SK-N-SH treated with all-trans-retinoic acid at 6 μM for 48 hours (cell line): ENCODE measurements around the gene LARP4B.

Experiments
- ISL1 ChIP-seq: fragments of 250-450 bp; sonication (Bioruptor Pico); IDR thresholded peaks from 2 replicates; pipeline ENCODE4 v2.1.2; 2022; ENCODE audit warnings: mild to moderate bottlenecking, moderate library complexity
- PPARA ChIP-seq: fragments of 250-450 bp; sonication (Bioruptor Pico); IDR thresholded peaks from 2 replicates; pipeline ENCODE4 v1.5.0; 2020; ENCODE audit warnings: mild to moderate bottlenecking, borderline replicate concordance
- RARB ChIP-seq: fragments of 250-450 bp; sonication (Bioruptor Pico); IDR thresholded peaks from 2 replicates; pipeline ENCODE4 v1.8.0; 2021; ENCODE audit warnings: mild to moderate bottlenecking, moderate library complexity
- TCF4 ChIP-seq: fragments of 250-450 bp; sonication (Bioruptor Pico); IDR thresholded peaks from 2 replicates; pipeline ENCODE4 v1.8.0; 2021; ENCODE audit warnings: mild to moderate bottlenecking, moderate library complexity, borderline replicate concordance
- ZFP30 ChIP-seq: fragments of 450-650 bp; formaldehyde crosslinking; IDR thresholded peaks from 2 replicates; pipeline ENCODE4 v1.5.0; 2022; ENCODE audit warnings: mild to moderate bottlenecking, moderate library complexity
- ZNF565 ChIP-seq: fragments of 450-650 bp; formaldehyde crosslinking; conservative IDR thresholded peaks from 2 replicates; pipeline ENCODE4 v1.5.0; 2020; ENCODE audit warnings: low read depth, mild to moderate bottlenecking, moderate library complexity
- TF ChIP-seq, protein P1 (sequence below): fragments of 250-450 bp; sonication (Bioruptor Pico); IDR thresholded peaks from 2 replicates; pipeline ENCODE4 v1.5.0; 2020; ENCODE audit warnings: mild to moderate bottlenecking, moderate library complexity
- TF ChIP-seq, protein P2 (sequence below): fragments of 250-450 bp; sonication (Bioruptor Pico); IDR thresholded peaks from 2 replicates; pipeline ENCODE4 v1.8.0; 2020; ENCODE audit warnings: mild to moderate bottlenecking, moderate library complexity, borderline replicate concordance
- TF ChIP-seq, protein P3 (sequence below): fragments of 250-450 bp; sonication (Bioruptor Pico); IDR thresholded peaks from 2 replicates; pipeline ENCODE4 v1.5.1; 2020; ENCODE audit warnings: low read depth, mild to moderate bottlenecking, moderate library complexity
- TF ChIP-seq, protein P4 (sequence below): fragments of 250-450 bp; sonication (Bioruptor Pico); IDR thresholded peaks from 2 replicates; pipeline ENCODE4 v1.5.1; 2021; ENCODE audit warnings: mild to moderate bottlenecking, moderate library complexity

DNA sequence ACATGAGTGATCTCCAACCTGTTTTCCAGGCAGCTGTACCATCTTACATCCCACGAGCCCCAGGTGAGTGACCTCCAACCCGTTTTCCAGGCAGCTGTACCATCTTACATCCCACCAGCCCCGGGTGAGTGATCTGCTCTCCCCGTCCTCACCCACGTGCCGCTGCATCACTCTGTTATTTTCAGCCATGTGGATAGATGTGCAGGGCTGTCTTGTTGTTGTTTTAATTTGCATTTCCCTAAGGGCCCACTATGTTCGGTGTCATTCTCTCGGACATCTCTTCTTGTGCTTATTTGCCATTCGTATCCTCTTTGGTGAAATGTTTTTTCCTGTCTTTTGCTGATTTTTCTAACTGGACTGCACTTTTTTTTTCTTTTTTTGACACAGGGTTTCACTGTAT is 17.9 kb upstream of the LARP4B start:
- TF ChIP-seq, protein P1, sequence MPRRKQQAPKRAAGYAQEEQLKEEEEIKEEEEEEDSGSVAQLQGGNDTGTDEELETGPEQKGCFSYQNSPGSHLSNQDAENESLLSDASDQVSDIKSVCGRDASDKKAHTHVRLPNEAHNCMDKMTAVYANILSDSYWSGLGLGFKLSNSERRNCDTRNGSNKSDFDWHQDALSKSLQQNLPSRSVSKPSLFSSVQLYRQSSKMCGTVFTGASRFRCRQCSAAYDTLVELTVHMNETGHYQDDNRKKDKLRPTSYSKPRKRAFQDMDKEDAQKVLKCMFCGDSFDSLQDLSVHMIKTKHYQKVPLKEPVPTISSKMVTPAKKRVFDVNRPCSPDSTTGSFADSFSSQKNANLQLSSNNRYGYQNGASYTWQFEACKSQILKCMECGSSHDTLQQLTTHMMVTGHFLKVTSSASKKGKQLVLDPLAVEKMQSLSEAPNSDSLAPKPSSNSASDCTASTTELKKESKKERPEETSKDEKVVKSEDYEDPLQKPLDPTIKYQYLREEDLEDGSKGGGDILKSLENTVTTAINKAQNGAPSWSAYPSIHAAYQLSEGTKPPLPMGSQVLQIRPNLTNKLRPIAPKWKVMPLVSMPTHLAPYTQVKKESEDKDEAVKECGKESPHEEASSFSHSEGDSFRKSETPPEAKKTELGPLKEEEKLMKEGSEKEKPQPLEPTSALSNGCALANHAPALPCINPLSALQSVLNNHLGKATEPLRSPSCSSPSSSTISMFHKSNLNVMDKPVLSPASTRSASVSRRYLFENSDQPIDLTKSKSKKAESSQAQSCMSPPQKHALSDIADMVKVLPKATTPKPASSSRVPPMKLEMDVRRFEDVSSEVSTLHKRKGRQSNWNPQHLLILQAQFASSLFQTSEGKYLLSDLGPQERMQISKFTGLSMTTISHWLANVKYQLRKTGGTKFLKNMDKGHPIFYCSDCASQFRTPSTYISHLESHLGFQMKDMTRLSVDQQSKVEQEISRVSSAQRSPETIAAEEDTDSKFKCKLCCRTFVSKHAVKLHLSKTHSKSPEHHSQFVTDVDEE (CRISPR knock-in tag), result no peak
- TF ChIP-seq ISL1 (CRISPR knock-in tag) (no peak), TCF4 (CRISPR knock-in tag) (no peak), PPARA (no peak), RARB (CRISPR knock-in tag) (no peak), ZNF565 (CRISPR knock-in tag) (no peak), ZFP30 (no peak)
- TF ChIP-seq, protein P2, sequence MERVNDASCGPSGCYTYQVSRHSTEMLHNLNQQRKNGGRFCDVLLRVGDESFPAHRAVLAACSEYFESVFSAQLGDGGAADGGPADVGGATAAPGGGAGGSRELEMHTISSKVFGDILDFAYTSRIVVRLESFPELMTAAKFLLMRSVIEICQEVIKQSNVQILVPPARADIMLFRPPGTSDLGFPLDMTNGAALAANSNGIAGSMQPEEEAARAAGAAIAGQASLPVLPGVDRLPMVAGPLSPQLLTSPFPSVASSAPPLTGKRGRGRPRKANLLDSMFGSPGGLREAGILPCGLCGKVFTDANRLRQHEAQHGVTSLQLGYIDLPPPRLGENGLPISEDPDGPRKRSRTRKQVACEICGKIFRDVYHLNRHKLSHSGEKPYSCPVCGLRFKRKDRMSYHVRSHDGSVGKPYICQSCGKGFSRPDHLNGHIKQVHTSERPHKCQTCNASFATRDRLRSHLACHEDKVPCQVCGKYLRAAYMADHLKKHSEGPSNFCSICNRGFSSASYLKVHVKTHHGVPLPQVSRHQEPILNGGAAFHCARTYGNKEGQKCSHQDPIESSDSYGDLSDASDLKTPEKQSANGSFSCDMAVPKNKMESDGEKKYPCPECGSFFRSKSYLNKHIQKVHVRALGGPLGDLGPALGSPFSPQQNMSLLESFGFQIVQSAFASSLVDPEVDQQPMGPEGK (CRISPR knock-in tag), result no peak
- TF ChIP-seq, protein P3, sequence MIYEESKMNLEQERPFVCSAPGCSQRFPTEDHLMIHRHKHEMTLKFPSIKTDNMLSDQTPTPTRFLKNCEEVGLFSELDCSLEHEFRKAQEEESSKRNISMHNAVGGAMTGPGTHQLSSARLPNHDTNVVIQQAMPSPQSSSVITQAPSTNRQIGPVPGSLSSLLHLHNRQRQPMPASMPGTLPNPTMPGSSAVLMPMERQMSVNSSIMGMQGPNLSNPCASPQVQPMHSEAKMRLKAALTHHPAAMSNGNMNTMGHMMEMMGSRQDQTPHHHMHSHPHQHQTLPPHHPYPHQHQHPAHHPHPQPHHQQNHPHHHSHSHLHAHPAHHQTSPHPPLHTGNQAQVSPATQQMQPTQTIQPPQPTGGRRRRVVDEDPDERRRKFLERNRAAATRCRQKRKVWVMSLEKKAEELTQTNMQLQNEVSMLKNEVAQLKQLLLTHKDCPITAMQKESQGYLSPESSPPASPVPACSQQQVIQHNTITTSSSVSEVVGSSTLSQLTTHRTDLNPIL (CRISPR knock-in tag), result no peak
- TF ChIP-seq, protein P4, sequence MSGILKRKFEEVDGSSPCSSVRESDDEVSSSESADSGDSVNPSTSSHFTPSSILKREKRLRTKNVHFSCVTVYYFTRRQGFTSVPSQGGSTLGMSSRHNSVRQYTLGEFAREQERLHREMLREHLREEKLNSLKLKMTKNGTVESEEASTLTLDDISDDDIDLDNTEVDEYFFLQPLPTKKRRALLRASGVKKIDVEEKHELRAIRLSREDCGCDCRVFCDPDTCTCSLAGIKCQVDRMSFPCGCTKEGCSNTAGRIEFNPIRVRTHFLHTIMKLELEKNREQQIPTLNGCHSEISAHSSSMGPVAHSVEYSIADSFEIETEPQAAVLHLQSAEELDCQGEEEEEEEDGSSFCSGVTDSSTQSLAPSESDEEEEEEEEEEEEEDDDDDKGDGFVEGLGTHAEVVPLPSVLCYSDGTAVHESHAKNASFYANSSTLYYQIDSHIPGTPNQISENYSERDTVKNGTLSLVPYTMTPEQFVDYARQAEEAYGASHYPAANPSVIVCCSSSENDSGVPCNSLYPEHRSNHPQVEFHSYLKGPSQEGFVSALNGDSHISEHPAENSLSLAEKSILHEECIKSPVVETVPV, result no peak
